GM12872 (cell line): ENCODE measurements around the gene FAT2.

Experiments used
- CTCF ChIP-seq: IDR thresholded peaks from 3 replicates; pipeline ENCODE4 v1.5.1; 2011; ENCODE audit warnings: low read depth, mild to moderate bottlenecking, low read length, moderate library complexity; ENCODE audit not compliant: insufficient read depth

FAT2 gene

GRCh38 chr5:151620461-151620840 lies 29.3 kb upstream of the FAT2 start:
- TF ChIP-seq CTCF = no peak

GRCh38 chr5:151619812-151620460 lies 28.8 kb upstream of the FAT2 start:
- no peak for TF ChIP-seq CTCF

GRCh38 chr5:151618907-151619306 lies 27.8 kb upstream of the FAT2 start:
- TF ChIP-seq CTCF = no peak

- TF ChIP-seq CTCF = no peak
Observed at GRCh38 chr5:151617841-151618710, 26.9 kb upstream of the FAT2 start.

- TF ChIP-seq CTCF = no peak
Observed at GRCh38 chr5:151617383-151617840, 26.3 kb upstream of the FAT2 start.

GRCh38 chr5:151615431-151615830 lies 24.3 kb upstream of the FAT2 start:
- no peak for TF ChIP-seq CTCF

- TF ChIP-seq CTCF = no peak
Observed at GRCh38 chr5:151614565-151614964, 23.4 kb upstream of the FAT2 start.
